Osteoblast (primary cell): Measurements from ENCODE around the gene C4orf17. TPM values are rescaled to one million over a fixed set of nuclear protein-coding genes. Genes with fewer than 3 reads are reported as not detected.

Experiments used
- DNase-seq: peaks from one replicate; pipeline ENCODE4 v3.0.0; 2011; ENCODE audit warnings: low spot score, mixed read lengths; ENCODE audit not compliant: insufficient read length; ENCODE audit errors: missing footprints
- H2AFZ ChIP-seq: 2 replicates; pipeline ENCODE4 v1.6.0; 2011; ENCODE audit warnings: mild to moderate bottlenecking, low read length
- H3K27ac ChIP-seq: 2 replicates; pipeline ENCODE4 v1.5.1; 2011; ENCODE audit warnings: mild to moderate bottlenecking, low read depth, low read length, moderate library complexity
- H3K27me3 ChIP-seq: 2 replicates; pipeline ENCODE4 v1.6.0; 2012; ENCODE audit warnings: mild to moderate bottlenecking, control low read depth, inconsistent platforms, low read length, moderate library complexity; ENCODE audit not compliant: insufficient read depth
- H3K36me3 ChIP-seq: 2 replicates; pipeline ENCODE4 v1.5.1; 2011; ENCODE audit warnings: mild to moderate bottlenecking, low read length, control low read depth, moderate library complexity; ENCODE audit not compliant: insufficient read depth
- H3K4me1 ChIP-seq: 2 replicates; pipeline ENCODE4 v1.5.1; 2011; ENCODE audit warnings: mild to moderate bottlenecking, low read length, control low read depth, moderate library complexity; ENCODE audit not compliant: insufficient read depth
- H3K4me2 ChIP-seq: 2 replicates; pipeline ENCODE4 v1.6.0; 2011; ENCODE audit warnings: mild to moderate bottlenecking, low read length; ENCODE audit not compliant: insufficient read depth
- H3K4me3 ChIP-seq: fragments of 200-600 bp; sonication (generic); 3 replicates; pipeline ENCODE4 v1.5.1; 2012; ENCODE audit warnings: mild to moderate bottlenecking, low read length, inconsistent platforms; ENCODE audit not compliant: insufficient read depth
- H3K79me2 ChIP-seq: 2 replicates; pipeline ENCODE4 v1.6.0; 2012; ENCODE audit warnings: mild to moderate bottlenecking, low read length, control low read depth, inconsistent platforms; ENCODE audit not compliant: insufficient read depth
- H3K9me3 ChIP-seq: 2 replicates; pipeline ENCODE4 v1.5.1; 2011; ENCODE audit warnings: low read depth, low read length, control low read depth
- H4K20me1 ChIP-seq: 2 replicates; pipeline ENCODE4 v1.6.0; 2012; ENCODE audit warnings: mild to moderate bottlenecking, low read length, control low read depth; ENCODE audit not compliant: insufficient read depth
- CTCF ChIP-seq: IDR thresholded peaks from 2 replicates; pipeline ENCODE4 v1.5.1; 2011; ENCODE audit warnings: mild to moderate bottlenecking, low read depth, low read length, moderate library complexity; ENCODE audit errors: extremely low read depth
- total RNA-seq: library from RNA; depleted of rRNA; stranded (reverse); fragments of >200 nt; gene quantifications from 2 replicates; pipeline ENCODE4 v1.2.3, GENCODE V29; 2012

C4orf17 gene
- total RNA-seq, 1 donor = not detected

- no peaks in the 10 kb centered on the region for H3K36me3 ChIP-seq
- no peak overlapping the region for H2AFZ ChIP-seq
- H3K27ac ChIP-seq = no peak overlapping the region
- no peaks in the 10 kb centered on the region for H3K27me3 ChIP-seq
- H3K4me1 ChIP-seq = no peaks in the 10 kb centered on the region
- no peaks in the 10 kb centered on the region for H4K20me1 ChIP-seq
- no peak for DNase-seq
- H3K4me3 ChIP-seq = no peak overlapping the region
- TF ChIP-seq CTCF = no peak
- no peaks in the 10 kb centered on the region for H3K79me2 ChIP-seq
- no peaks in the 10 kb centered on the region for H3K9me3 ChIP-seq
- H3K4me2 ChIP-seq = no peak overlapping the region
Measured at GRCh38 chr4:99585516-99585915, 74.7 kb downstream of the C4orf17 start.

- H3K27ac ChIP-seq = no peak overlapping the region
- no peaks in the 10 kb centered on the region for H3K4me1 ChIP-seq
- H3K79me2 ChIP-seq = no peaks in the 10 kb centered on the region
- no peak for DNase-seq
- H3K4me3 ChIP-seq = no peak overlapping the region
- H3K27me3 ChIP-seq = no peaks in the 10 kb centered on the region
- H4K20me1 ChIP-seq = no peaks in the 10 kb centered on the region
- H3K36me3 ChIP-seq = no peaks in the 10 kb centered on the region
- H2AFZ ChIP-seq = no peak overlapping the region
- H3K9me3 ChIP-seq = no peaks in the 10 kb centered on the region
- H3K4me2 ChIP-seq = no peak overlapping the region
- TF ChIP-seq CTCF = no peak
Measured at GRCh38 chr4:99586322-99586721, 75.5 kb downstream of the C4orf17 start.

GRCh38 chr4:99586797-99587196 lies 76.0 kb downstream of the C4orf17 start:
- H4K20me1 ChIP-seq = no peaks in the 10 kb centered on the region
- H2AFZ ChIP-seq = no peak overlapping the region
- H3K27me3 ChIP-seq = no peaks in the 10 kb centered on the region
- H3K4me1 ChIP-seq = no peaks in the 10 kb centered on the region
- H3K79me2 ChIP-seq = no peaks in the 10 kb centered on the region
- TF ChIP-seq CTCF = no peak
- H3K36me3 ChIP-seq = no peaks in the 10 kb centered on the region
- no peak overlapping the region for H3K4me3 ChIP-seq
- no peak overlapping the region for H3K27ac ChIP-seq
- DNase-seq = no peak
- no peak overlapping the region for H3K4me2 ChIP-seq
- no peaks in the 10 kb centered on the region for H3K9me3 ChIP-seq

GRCh38 chr4:99587309-99587708 lies 76.5 kb downstream of the C4orf17 start:
- no peaks in the 10 kb centered on the region for H3K4me1 ChIP-seq
- no peak for TF ChIP-seq CTCF
- no peaks in the 10 kb centered on the region for H3K9me3 ChIP-seq
- H4K20me1 ChIP-seq = no peaks in the 10 kb centered on the region
- no peak overlapping the region for H2AFZ ChIP-seq
- no peak overlapping the region for H3K27ac ChIP-seq
- H3K36me3 ChIP-seq = no peaks in the 10 kb centered on the region
- no peaks in the 10 kb centered on the region for H3K79me2 ChIP-seq
- H3K4me3 ChIP-seq = no peak overlapping the region
- no peaks in the 10 kb centered on the region for H3K27me3 ChIP-seq
- H3K4me2 ChIP-seq = no peak overlapping the region
- no peak for DNase-seq
